ENCODE results near the gene GLG1.
"Not testable (repeated sequence)": the region's sequence is repeated elsewhere in the genome, so short reads cannot be mapped to it uniquely, and the experiment has no call there.

Gene GLG1

GRCh38 chr16:74550227-74551019 is 56.5 kb downstream of the GLG1 start:
- FAIRE-seq: not testable (repeated sequence)

GRCh38 chr16:74546112-74546511 is 60.8 kb downstream of the GLG1 start:
- FAIRE-seq; DNase-seq (ENCODE audit: extremely low spot score, insufficient read length, low read depth): not testable (repeated sequence)

More at GRCh38 chr16:74550227-74551019, 56.5 kb downstream of the GLG1 start:
- DNase-seq (ENCODE audit: extremely low spot score, insufficient read length, low read depth): not testable (repeated sequence)

DNA sequence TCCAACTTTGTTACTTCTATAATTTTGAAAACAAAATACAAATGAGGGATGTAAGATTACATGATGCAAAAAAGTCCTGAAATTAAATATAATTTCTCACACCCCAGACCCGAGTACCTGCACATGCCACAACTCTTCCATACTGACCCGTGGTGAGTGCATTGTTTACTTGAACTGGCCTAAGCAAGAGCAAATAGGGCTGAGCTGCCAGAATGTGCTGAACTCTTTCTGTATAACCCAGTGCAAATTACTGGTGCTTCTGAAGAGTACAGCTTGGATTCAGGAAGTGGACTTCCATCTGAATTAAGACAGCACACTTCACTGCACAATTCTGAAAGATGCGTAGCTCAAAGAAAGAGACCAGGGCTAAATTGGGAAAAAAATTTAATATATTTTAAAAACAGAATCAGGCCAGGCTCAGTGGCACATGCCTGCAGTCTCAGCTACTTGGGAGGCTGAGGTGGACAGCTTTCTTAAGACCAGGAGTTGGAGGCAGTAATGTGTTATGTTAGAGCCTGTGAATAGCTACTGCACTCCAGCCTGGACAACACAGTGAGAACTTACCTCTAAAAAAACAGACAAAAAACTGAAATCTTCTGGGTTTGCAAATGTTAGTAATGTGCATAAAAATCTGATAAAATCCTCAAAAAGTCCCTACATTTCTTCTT is 63.9 kb downstream of the GLG1 start:
- not testable (repeated sequence) for FAIRE-seq; DNase-seq (ENCODE audit: extremely low spot score, insufficient read length, low read depth)

DNA sequence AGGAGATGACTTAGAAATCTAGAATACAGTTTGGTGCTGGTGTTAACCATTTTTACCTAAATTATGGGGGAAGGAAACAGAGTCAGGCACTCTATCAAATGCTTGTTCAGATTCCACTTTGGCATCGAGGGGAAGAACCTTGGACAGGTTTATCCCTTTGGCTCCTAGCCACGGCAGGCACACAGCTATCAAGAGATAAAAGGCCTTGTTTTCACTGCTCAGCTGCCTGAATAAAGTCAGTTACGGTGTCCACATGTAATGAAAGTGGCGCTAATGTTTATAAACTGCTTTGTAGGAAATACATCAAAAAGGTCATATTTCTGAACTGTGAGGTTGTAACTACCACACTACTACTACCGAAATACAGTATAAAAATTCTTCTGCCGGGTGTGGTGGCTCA is 66.3 kb downstream of the GLG1 start:
- FAIRE-seq; DNase-seq (ENCODE audit: extremely low spot score, insufficient read length, low read depth): not testable (repeated sequence)

DNA sequence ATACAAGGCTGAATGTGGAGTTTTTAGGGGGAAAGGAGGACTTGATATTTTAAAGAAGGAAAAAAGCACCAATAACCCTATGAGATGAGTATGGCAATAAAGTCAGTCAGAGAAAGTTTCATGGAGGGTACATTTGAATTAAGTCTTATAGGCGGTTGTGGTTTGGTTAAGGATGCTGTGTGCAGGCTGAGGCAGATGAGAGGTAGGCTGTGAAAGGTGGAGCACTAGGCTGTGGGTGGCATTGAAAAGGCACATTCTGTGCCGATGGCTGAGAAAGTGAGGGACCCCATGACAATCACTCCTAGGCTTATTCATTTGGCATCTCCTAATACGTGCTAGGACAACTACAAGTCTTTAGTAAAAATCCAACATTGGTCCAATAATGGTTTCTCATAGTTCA is 68.1 kb downstream of the GLG1 start:
- not testable (repeated sequence) for DNase-seq (ENCODE audit: extremely low spot score, insufficient read length, low read depth); FAIRE-seq

DNA sequence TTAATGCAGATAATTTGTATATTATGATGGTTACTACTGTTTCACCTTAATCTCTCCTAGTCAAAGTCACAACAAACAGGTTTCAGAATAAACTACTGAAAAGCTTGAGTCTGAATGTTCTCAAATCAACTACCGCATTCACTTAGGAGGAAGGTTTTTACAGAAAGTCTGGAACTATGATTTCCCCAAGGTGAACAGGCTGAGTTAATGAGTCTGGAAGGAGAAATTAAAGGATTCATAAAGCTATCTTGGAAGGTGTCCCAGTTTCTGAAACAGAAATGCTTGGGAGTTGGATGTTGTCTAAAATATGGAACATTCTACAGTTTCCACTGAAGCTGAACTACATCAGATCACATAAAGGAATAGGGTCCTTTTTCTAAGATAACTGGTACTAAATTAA is 69.2 kb downstream of the GLG1 start:
- not testable (repeated sequence) for FAIRE-seq; DNase-seq (ENCODE audit: extremely low spot score, insufficient read length, low read depth)

GRCh38 chr16:74534650-74535049 is 72.3 kb downstream of the GLG1 start:
- DNase-seq (ENCODE audit: extremely low spot score, insufficient read length, low read depth); FAIRE-seq: not testable (repeated sequence)

DNA sequence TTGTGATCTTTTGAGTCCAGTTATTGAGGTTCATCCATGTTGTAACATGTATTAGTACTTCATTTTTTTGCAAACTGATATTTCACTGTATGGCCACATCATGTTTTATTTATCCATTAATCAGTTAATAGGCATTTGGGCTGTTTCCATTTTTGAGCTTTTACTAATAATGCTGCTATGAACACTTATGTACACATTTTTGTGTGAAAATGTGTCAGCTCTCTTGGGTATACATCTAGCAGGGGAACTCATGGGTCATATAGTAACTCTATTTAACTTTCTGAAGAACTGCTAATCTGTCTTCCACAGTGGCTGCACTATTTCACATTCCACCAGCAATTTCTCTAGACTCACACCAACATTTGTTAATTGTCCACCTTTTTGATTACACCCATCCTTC is 82.0 kb downstream of the GLG1 start:
- DNase-seq (ENCODE audit: extremely low spot score, insufficient read length, low read depth) (no peak), FAIRE-seq (no peak)

- DNase-seq (ENCODE audit: extremely low spot score, insufficient read length, low read depth) (no peak), FAIRE-seq (no peak)
Measured at GRCh38 chr16:74524117-74524516, 82.8 kb downstream of the GLG1 start.

DNA sequence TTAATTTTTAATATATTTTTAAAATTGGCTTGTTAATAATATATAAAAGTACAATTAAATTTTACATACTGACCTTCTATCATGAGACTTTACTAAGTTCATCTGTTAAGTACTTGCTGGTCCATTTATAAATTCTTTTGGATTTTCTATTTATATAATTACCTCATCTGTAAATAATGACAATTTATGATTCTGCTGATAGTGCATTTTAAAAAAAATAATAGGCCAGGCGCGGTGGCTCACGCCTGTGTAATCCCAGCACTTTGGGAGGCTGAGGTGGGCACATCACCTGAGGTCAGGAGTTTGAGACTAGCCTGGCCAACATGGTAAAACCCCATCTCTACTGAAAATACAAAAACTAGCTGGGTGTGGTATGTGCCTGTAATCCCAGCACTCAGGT is 83.2 kb downstream of the GLG1 start:
- FAIRE-seq; DNase-seq (ENCODE audit: extremely low spot score, insufficient read length, low read depth): not testable (repeated sequence)

DNA sequence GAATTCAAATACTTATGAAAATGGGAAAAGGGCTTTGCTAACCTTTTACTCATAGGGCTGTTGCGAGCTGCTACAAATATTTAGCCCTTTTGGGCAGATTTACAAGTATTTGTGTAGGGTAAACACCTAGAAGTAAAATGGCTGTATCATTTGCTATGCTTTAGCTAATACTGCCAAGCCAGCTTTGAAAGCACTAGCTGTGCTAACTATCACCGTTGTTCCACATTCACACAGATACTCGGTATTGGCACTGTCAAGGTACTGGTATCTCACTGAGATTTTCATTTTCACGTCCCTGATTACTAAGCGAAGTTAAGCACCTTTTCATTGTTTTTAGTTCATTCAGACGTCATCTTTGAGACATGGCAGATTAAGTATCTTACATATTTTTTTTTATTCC is 84.8 kb downstream of the GLG1 start:
- DNase-seq (ENCODE audit: extremely low spot score, insufficient read length, low read depth) (no peak), FAIRE-seq (no peak)

GRCh38 chr16:74521691-74522090 is 85.2 kb downstream of the GLG1 start:
- FAIRE-seq (no peak), DNase-seq (ENCODE audit: extremely low spot score, insufficient read length, low read depth) (no peak)

GRCh38 chr16:74518934-74519333 is 88.0 kb downstream of the GLG1 start:
- not testable (repeated sequence) for DNase-seq (ENCODE audit: extremely low spot score, insufficient read length, low read depth); FAIRE-seq

GRCh38 chr16:74511961-74512360 is 95.0 kb downstream of the GLG1 start:
- no peak for DNase-seq (ENCODE audit: extremely low spot score, insufficient read length, low read depth)
- FAIRE-seq: no peak

- DNase-seq (ENCODE audit: extremely low spot score, insufficient read length, low read depth): no peak
- no peak for FAIRE-seq
Measured at GRCh38 chr16:74505011-74505410, 101.9 kb downstream of the GLG1 start.

- DNase-seq (ENCODE audit: extremely low spot score, insufficient read length, low read depth) (no peak), FAIRE-seq (no peak)
Measured at GRCh38 chr16:74503412-74503811, 103.5 kb downstream of the GLG1 start.

DNA sequence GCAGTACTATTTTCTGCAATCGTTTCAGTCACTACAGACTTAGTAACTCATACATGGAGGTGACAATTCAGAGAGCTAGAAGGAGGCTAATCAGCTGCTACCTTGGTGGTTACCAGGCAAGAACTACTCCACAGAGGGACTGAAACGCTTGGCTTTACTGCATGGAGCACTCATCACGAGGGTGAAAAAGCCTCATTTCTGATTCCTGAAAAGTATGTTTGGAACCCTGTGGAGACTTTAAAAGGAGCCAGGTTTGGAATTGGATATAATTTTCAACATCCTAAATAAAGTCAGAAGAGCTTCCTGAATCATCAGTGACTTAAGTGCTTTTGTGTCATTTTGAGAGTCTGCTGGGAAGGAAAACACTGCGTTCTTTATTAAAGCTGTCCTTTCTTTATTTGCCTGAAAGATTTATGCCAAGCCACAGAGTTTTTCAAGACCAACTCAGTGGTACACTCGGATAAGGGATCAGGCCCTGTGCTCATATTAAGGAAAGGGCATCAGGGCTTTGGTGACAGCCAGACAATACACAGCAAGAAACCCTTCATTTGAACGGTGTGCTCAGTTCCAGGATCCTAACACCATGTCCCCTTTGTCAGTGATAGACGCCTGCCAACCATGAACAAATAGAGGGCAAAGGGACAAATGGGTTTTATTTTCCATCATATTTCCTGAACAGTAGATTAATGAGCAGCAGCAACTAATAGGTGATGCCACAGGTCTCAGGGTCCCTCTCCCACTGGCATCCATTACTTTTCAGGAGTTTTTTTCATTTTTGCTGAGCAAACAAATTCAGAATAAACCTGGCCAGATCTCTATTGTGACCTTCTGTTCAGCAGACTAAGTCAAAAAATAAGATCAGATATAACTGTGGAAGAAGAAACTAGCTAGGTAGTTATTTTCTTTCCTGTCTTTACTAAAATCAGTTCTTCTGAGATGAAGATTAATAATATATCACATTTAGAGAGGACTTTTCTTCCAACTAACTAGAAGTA is 105.1 kb downstream of the GLG1 start:
- DNase-seq (ENCODE audit: extremely low spot score, insufficient read length, low read depth): no peak
- FAIRE-seq: no peak

DNA sequence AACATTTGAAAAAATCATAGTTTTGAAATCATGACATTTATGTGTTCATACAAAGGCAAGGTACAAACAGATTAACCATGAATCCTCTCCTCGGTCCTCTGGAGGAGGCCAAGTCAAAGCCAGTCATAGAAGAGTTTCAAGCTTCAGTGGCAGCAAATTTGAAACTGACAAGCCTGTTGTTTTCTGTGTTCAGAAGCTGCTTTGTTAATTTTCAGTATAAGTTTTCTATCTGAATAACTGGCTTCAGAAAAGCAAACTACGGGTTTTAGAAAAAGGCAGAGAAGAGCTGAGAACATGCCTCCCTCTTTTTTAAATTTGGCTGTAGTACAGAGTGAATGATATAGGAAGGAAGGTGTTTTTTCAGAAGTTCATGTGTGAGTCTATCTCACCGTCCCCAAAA is 106.0 kb downstream of the GLG1 start:
- no peak for FAIRE-seq
- no peak for DNase-seq (ENCODE audit: extremely low spot score, insufficient read length, low read depth)

GRCh38 chr16:74499114-74499513 is 107.8 kb downstream of the GLG1 start:
- DNase-seq (ENCODE audit: extremely low spot score, insufficient read length, low read depth): no peak
- FAIRE-seq: no peak

DNA sequence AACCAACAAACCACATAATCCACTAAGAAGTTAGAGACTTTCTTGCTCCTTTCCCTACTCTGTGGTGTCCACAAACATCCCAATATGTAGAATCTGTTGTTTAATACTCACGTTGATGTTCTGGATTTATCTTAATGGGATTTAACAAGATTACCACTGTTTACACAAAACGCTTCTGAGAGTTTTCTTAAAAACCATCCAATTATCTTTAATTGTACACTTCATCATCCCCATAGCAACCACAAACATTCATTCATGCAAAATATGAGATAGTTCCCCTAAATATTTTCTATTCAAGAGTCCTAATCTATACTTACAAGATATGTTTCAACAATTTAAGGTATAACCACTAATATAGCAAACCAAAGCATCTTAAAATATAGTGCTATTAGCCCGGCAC is 109.2 kb downstream of the GLG1 start:
- no peak for DNase-seq (ENCODE audit: extremely low spot score, insufficient read length, low read depth)
- no peak for FAIRE-seq
